Measurements from ENCODE around the gene GYS1.

Gene GYS1

GRCh38 chr19:48962849-48963165, 30.3 kb downstream of the GYS1 start:
- DNase-seq = no peak

GRCh38 chr19:48962029-48962848, 30.9 kb downstream of the GYS1 start:
- no peak for DNase-seq

DNA sequence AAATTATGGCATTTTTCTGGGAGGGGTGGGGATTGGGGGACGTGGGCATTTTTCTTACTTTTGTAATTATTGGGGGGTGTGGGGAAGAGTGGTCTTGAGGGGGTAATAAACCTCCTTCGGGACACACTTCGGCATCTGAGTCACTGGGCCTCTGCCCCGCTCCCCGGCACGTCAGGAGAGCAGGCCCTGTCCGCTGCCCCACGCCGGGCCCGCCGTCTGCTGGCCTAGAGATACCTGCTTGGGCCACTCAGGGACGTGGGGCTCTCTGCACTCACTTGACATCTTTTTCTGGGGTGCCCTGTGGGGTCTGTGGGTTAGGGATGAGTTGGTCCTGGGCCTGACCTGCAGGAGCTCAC, 31.5 kb downstream of the GYS1 start:
- no peak for DNase-seq

DNA sequence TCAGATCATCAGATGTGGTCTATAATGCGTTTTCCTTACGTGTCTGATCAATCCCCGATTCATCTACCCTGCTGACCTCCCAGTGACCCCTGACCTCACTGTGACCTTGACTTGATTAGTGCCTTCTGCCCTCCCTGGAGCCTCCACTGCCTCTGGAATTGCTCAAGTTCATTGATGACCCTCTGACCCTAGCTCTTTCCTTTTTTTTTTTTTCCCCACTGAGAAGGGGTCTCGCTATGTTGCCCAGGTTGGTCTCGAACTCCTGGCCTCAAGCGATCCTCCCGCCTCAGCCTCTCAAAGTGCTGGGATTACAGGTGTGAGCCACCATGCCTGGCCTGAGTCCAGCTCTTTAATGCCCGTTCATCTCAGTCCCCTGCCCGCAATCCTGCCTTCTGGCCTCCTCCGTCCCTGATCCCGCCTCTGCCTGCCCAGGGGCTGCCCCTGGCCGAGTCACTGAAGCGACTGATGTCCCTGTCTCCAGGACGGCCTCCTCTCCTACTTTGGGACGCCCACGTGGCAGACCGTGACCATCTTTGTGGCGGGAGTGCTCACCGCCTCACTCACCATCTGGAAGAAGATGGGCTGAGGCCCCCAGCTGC, 32.0 kb downstream of the GYS1 start:
- DNase-seq = no peak

- DNase-seq = no peak
Measured at GRCh38 chr19:48959341-48960239, 33.5 kb downstream of the GYS1 start.

DNA sequence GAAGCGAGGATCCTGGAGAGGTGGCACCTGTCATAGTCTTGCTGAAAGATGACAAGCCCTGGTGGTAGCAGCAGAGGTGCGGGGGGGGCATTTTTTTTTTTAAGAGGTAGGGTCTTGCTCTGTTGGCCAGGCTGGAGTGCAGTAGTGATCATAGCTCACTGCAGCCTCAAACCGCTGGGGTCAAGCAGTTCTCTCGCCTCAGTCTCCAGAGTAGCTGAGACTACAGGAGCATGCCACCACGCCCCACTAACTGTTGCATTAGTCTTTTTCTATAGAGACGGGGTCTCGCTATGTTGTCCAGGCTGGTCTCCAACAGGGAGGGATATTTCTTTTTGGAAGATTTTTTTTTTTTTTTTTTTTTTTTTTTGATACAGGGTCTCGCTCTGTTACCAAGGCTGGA, 35.1 kb downstream of the GYS1 start:
- no peak for DNase-seq

- DNase-seq = no peak
Measured at GRCh38 chr19:48955308-48955958, 37.7 kb downstream of the GYS1 start.

DNA sequence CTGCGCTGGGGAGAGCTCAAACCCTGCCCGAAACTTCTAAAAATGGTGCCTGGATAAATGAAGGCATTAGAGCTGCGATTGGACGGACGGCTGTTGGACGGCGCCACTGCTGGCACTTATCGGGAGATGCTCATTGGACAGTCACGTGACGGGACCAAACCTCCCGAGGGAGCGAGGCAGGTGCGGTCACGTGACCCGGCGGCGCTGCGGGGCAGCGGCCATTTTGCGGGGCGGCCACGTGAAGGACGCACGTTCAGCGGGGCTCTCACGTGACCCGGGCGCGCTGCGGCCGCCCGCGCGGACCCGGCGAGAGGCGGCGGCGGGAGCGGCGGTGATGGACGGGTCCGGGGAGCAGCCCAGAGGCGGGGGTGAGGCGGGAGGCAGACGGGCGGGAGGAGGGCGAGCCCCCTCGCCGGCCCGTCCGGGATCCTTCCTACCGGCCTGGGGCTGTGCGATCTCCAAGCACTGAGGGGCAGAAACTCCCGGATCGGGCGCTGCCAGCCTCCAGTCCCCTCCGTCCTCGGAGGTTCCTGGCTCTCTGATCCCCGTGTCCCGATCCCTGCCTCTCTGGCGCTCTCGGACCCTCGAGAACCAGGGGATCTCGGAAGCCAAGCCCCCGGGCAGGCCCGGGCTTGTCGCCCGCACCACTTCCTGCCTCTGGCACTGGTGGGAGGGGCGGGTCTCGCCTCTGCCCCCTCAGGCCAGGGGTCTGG, 38.4 kb downstream of the GYS1 start, which contains the start of gene BAX:
BAX (plus strand) TSS at position 281 of the 713 bp plus-strand sequence; CDS start at position 335, 54 bp downstream.
- peak; percentile 77 for DNase-seq

- DNase-seq = no peak
Measured at GRCh38 chr19:48953990-48954594, 39.0 kb downstream of the GYS1 start.

DNA sequence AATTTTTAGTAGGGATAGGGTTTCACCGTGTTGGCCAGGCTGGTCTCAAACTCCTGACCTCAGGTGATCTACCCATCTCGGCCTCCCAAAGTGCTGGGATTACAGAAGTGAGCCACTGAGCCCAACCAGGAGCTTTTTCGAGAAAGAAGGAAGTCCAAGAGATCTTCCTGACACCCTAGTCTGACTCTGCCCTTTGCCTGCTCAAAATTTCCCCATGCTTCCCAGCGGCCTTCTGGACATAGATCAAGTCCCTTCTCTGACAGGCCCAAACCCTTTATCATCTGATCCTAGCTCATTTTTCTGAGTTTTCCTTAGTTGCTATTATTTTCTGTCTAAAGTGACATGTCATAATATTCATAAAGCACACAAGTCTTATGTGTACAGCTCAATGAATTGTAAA, 40.0 kb downstream of the GYS1 start:
- DNase-seq = no peak

GRCh38 chr19:48950830-48951519, 42.1 kb downstream of the GYS1 start:
- DNase-seq = no peak

DNA sequence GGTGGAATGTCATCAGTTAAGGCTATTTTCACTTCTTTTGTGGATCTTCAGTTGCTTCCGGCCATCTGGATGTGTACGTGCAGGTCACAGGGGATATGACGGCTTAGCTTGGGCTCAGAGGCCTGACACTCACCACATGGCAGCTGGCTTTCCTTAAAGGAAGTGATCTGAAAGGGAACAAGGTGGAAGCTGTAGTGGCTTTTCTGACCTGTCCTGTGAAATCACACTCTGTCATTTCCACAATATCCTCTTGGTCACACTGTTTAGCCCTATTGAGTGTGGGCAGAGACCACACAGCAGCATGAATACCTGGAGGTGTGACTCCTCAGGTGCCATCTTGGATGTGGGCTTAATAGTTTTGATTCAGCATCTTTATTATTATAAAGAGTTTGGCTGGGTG, 43.0 kb downstream of the GYS1 start:
- no peak for DNase-seq

DNA sequence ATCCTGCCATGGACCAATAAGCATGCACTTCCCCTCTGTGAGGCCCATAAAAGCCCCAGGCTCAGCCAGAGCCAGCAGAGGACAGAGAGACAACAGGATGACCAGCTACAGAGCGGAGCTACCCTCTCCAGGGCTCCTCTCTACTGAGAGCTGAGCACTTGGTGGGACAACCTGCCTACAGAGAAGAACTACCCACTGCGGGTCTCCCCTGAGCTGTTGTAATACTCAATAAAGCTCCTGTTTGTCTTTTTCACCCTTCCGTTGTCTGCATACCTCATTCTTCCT, 45.9 kb downstream of the GYS1 start:
- DNase-seq = no peak

- DNase-seq = no peak
Measured at GRCh38 chr19:48946463-48947257, 46.4 kb downstream of the GYS1 start.

- no peak for DNase-seq
Measured at GRCh38 chr19:48945817-48946216, 47.3 kb downstream of the GYS1 start.

GRCh38 chr19:48945415-48945814, 47.7 kb downstream of the GYS1 start:
- no peak for DNase-seq

- DNase-seq = no peak
Measured at GRCh38 chr19:48943081-48943480, 50.0 kb downstream of the GYS1 start.

- DNase-seq = no peak
Measured at GRCh38 chr19:48940902-48941301, 52.2 kb downstream of the GYS1 start.

- no peak for DNase-seq
Measured at GRCh38 chr19:48938256-48938655, 54.9 kb downstream of the GYS1 start.

DNA sequence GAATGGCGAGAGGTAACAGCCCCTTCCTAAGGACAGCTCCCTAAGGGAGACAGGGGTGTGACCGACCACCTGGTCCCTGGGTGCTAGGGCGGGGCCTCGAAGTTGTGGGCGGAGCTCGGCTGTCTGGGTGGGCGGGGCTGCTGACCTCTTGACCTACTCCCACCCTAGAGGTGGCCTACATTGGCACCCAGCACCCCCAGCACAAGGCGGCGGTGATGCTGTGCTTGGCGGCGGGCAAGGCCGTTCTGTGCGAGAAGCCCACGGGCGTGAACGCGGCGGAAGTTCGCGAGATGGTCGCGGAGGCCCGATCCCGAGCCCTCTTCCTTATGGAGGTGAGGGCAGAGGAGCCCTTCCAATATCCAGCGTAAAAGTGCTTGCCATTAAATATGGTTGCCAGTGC, 57.2 kb downstream of the GYS1 start:
- no peak for DNase-seq

GRCh38 chr19:48934837-48935236, 58.3 kb downstream of the GYS1 start:
- DNase-seq = no peak

Data from effector CD8-positive, alpha-beta T cell (primary cell).